Activated CD4-positive, alpha-beta T cell treated with anti-CD3 and anti-CD28 coated beads, Interleukin-2, Interleukin-4, amounts not matched to agents 100 ng/mL and 50 ng/mL, durations not matched to agents 16 hours and 8 hours (primary cell): Measurements from ENCODE around the gene RASGRP4.

Experiments used
- DNase-seq: peaks from one replicate; pipeline ENCODE4 v3.0.0-alpha.2; 2020; ENCODE audit warnings: low spot score

Gene RASGRP4

DNA sequence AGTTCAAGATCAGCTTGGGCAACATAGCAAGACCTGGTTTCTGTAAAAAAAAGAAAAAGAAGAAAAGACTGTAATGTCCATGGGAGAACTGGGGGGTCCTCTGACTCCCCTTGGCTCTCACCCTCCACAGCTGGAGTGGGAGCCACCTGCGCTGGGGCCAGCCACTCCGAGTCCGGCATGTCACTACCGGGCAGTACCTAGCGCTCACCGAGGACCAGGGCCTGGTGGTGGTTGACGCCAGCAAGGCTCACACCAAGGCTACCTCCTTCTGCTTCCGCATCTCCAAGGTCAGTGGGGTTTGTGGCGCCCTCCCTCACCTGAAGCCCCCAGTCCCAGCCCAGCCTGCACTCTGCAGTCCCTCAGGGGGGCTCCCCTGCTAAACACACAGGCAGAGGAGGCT, 22.2 kb upstream of the RASGRP4 start:
- no peak for DNase-seq

DNA sequence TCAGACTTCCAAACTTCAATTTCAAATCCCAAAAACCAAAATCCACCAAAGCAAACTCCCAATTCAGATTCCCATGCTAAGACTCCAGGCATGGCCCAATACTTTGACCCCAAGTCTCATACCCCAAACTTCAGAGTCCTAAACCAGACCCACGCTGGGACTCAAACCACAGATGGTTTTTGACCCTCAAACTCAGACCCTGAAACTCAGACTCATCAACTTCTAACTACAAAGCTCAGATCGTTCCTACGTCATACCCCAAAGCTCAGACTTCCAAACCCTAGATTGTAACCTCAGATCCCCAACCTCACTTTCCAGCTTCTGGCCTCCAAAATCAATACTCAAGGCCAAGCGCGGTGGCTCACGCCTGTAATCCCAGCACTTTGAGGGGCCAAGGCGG, 19.3 kb upstream of the RASGRP4 start:
- DNase-seq = no peak

DNA sequence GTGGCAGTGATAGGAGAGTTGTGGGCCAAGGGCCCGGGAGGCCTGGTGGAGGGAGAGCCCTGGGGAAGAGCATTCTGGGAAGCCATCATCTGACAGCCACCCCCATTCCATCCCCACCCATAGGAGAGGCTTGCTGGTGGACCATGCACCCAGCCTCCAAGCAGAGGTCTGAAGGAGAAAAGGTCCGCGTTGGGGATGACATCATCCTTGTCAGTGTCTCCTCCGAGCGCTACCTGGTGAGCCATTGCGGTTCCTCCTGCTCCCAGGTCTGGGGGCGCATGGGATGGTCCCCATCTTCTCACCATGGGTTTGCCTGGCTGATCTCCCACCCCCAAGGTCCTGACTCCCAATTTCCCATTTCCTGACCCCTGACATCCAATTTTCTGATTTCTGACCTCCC, 18.0 kb upstream of the RASGRP4 start:
- no peak for DNase-seq

DNA sequence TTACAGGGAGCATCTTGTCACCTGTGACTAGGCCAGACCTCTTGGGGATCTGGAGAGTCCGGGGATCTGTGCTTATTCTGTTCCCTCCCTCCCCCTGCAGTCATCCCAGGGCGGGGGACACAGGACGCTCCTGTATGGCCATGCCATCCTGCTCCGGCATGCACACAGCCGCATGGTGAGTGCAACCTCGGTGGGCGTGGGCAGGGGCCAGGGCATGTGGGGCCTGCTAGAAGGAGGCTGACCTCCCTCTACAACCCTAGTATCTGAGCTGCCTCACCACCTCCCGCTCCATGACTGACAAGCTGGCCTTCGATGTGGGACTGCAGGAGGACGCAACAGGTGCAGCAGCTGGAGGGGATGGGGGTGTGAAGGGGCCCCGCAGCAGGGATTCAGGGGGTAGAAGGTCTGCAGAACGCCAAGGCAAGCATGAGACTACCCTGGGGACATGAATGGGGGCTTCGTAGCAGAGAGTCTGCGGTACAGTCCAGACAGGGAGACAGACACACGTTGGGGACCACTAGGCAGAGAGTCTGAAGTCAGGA, 17.5 kb upstream of the RASGRP4 start:
- no peak for DNase-seq

DNA sequence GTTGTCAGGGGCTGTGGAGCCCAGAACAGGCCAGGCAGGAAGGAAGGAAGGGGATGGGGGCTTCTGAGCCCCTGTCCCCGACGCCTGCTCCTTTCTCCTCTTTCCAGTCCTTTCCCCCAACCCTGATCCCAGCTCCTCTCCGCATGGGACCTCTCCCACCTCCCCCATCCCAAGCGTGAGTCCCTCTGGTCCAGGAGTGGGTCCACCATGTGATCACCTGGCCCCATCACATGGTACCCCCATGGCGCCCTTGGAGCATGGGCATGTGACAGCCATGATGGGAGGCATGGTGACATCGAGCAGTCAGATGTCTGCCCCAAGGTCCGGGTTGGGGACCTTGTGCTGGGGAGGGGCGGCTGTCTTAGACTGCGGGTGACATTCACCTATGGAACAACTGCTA, 16.7 kb upstream of the RASGRP4 start:
- no peak for DNase-seq

DNA sequence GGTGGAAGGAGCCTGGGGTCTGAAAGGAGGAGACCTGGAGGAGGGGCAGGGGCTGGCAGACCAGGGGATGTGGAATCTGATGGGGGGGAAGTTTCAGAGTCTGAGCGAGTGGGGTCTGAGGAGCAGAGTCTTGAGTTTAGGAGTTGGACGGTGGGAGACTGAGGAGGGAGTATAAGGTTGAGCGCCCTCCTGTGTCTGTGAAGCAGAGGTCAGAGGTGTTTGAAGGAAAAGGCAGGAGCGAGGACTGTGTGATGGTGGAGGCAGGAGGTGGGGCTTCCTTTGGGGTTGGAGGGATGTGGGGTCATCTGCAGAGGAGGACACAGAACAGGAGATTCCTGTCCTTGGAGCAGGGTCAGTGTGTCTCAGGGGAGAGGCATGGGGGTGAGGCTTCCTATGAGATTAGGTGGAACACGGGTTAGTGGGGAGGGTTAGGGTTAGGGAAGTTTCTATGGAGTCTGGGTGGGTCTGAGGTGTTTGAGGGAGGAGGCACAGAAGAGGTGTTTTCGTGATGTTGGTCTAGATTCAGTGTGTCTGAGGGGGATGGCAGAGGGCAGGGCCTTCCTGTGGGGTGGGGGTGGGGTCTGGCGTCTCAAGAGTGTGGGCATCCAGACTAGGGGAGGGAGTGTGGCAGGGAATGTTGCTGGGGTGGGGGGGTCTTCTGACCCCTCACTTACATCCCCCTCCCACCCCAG, 15.8 kb upstream of the RASGRP4 start:
- DNase-seq = no peak

DNA sequence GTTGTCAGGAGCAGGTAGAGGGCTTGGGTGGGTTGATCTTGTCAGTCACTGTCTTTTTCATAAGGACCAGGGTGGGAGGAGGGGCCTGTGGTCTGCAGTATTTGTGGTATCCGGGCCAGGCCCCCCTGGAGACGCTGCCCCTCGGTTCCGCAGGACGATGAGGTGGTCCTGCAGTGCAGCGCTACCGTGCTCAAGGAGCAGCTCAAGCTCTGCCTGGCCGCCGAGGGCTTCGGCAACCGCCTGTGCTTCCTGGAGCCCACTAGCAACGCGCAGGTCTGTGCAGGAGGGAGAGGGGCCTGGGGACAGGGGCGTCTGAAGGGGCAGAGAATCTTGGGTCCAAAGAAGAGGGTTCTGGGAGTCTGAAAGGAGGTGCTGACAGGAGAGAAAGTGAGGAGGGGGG, 14.6 kb upstream of the RASGRP4 start:
- DNase-seq = no peak

DNA sequence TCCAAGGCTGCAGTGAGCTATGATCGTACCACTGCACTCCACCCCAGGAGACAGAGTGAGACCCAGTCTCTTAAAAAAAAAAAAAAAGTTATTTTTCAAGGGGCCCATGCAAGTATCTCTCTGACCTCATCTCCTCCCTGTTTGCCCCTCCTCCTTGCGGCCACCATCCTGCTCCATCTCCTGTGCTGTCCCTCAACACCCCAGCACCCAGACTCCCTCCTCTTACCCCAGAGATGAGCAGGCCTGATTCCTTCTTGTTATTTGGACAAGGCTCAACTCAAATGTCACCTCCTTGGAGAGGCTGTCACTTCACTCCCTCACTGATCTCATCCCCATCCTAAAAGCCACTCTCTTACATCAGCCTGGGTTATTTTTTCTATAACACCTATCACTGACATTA, 11.9 kb upstream of the RASGRP4 start:
- DNase-seq = no peak

DNA sequence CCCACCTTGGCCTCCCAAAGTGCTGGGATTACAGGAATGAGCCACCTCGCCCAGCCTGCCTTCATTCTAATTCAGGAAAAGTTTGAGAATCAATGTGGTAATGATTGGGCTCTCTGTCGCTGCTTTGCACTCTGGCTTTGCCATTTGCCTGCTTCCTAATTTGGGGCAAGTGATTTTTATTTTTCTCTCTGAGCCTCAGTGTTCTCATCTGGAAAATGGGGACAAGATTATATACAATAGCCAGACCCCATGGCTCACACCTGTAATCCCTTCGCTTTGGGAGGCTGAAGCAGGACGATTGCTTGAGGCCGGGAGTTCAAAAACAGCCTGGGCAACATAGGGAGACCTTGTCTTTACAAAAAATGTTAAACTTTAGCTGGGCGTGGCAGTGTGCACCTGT, 11.3 kb upstream of the RASGRP4 start:
- no peak for DNase-seq

DNA sequence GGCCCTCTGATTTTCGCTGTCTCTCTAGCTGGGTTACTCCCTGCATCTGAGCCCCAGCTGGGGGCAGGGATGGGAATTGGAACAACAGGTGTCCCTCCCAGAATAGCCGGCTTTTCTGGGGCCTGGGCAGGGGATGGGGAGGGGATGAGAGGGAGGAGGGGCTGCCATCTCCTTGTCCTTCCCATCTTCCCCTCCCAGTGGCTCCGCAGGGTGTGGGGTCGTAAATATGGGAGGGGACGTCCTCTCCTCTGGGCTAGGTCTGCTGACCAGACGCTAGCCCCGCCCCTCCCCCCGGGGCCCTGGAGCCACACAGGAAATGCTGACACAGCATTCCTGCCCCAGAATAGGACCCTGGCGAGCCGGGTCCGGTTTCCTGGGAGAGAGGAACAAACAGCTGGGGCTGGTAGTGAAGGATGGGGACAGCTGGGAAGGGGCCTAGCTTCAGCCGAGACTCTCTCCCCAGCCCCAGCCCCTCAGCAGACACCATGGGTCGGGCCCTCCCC, 8.6 kb upstream of the RASGRP4 start:
- DNase-seq = no peak

DNA sequence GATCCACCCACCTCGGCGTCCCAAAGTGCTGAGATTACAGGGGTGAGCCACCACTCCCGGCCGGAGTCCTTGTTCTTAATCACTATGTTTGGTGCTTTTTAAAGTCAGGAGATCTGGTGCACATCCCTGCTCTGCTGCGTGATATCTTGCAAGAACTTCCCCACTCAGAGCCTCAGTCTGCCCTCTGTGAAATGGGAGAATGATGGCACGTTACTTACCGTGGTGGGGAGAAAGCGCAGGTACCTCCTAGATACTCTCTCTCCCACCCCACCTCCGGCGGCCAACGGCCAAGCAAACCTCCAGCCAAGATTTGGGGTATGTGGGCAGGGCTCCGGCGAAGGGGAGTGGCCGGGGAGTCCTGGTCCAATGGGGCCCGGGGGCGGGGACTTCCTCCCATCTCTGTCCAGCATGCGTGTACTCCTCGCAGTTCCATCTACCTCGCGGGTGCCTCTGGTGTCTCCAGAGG, 7.3 kb upstream of the RASGRP4 start, which contains the start of gene RYR1:
Gene RYR1, plus strand, starts transcription at position 424 of the 466 bp plus-strand sequence. CDS start 139 bp downstream, outside the sequence.
- DNase-seq = peak; percentile 67

DNA sequence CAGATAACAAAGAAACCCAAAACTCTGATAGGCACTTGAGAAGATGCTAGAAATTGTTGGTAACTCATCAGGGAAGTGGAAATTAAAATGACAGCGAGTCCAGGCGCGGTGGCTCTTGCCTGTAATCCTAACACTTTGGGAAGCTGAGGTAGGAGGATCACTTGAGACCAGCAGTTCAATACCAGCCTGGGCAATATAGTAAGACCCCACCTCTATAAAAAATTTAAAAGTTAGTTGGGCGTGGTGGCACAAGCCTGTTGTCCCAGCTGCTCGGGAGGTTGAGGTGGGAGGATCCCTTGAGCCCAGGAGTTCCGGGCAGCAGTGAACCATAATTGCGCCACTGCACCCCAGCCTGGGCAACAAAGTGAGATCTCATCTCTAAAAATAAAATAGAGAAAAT, 4.9 kb upstream of the RASGRP4 start:
- DNase-seq = no peak

DNA sequence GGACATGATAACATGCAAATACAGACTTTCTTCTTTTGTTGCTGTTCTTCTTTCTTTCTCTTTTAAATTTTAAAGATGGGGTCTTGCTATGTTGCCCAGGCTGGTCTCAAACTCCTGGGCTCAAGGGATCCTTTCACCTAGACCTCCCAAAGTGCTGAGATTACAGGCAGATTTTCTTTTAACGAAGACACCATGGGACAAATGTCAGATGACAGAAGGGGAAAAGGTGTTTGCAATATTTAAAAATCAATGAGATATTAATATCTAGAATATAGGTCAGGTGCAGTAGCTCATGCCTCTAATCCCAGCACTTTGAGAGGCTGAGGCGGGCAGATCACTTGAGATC, 3.8 kb upstream of the RASGRP4 start:
- no peak for DNase-seq

DNA sequence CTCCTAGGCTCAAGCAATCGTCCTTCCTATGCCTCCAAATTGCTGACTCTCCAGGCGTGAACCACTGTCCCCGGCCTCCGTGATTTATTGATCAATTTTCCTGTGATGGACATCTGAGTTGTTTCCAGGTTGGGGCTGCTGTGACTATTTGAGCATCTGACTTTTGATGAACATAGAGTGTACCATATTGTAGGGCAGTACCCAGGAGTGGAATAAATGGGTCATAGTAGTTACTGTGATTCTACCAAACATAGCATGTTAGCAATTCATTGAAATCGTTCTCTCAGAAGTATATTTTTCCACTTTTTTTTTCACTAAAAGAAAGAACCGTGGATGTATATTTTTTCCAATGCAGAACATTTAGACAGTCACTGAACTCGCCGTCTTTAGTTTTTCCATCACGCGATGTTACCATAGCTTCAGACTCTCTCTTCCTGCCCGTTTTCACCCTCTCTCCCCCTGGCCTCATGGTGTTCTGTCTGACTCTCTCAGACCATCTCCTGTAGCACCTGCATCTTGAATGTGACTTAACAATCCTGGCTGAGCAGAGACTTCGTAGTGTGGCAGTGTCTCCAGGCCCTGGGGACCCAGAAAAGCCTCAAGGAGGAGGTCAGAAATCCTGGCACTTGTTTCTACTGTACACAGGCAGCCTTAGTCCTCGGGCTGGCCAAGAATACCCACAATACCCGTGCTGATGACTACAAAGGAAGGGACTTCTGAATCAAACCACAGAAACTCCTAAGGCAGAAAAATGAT, 3.2 kb upstream of the RASGRP4 start:
- DNase-seq = peak; percentile 61

DNA sequence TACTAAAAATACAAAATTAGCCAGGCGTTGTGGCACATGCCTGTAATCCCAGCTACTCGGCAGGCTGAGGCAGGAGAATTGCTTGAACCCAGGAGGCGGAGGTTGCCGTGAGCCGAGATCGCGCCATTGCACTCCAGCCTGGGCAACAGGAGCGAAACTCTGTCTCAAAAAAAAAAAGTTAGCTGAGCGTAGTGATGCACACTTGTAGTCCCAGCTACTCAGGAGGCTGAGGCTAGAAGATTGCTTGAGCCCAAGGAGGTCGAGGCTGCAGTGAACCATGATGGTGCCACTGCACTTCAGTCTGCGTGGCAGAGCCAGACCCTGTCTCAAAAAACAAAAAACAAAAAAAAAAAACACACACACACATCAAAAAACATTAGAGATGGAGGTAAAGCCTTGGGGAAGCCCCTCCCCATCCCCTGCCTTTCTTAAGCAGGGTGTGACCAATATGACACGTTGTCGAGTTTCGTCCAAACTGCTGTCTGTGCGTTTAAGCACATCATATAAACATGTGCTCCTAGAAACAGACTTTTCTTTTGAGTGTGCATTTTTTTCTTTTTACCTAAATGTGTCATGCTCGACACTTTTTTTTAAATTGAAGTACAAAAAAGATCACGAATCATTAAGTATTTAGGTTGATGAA, 1.1 kb upstream of the RASGRP4 start:
- DNase-seq = peak; percentile 89

DNA sequence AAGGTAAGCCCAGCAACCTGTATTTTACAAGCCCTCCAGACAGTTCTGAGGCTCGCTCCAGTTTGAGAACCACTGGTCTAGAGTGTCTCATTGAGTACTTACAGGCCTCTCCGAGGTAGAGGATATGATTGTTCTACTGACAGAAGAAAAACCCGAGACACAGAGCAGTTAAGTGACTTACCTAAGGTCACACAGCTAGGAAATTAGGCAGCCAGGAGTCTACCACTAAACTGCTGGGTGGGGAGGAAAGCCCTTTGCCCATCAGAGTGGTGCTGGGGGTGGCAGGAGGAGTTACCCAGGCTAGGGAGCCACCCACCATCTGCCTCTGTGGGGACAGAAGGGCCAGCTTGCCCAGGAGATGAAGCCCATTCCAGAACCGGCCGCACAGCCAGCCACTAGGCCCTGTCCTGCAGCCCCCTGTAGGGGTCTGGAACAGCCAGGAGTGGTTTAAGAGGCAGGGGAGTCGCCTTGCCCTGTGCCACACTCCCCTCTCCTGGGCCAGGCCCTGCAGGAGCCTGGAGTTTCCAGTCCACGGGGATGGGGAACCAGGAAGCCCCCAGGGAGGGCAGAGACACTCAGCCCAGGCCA, 703 bp downstream of the RASGRP4 start:
- no peak for DNase-seq

DNA sequence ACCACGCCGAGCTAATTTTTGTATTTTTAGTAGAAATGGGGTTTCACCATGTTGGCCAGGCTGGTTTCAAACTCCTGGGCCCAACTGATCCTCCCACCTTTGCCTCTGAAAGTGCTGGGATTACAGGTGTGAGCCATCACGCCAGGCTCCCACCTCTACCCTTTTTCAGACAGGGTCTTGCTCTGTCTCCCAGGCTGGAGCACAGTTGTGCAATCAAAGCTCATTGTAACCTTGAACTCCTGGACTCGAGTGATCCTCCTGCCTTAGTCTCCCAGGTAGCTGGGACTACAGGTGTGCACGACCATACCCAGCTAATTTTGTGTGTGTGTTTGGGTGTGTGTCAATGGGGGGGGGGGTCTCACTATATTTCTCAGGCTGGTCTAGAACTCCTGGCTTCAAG, 1.7 kb downstream of the RASGRP4 start:
- no peak for DNase-seq

DNA sequence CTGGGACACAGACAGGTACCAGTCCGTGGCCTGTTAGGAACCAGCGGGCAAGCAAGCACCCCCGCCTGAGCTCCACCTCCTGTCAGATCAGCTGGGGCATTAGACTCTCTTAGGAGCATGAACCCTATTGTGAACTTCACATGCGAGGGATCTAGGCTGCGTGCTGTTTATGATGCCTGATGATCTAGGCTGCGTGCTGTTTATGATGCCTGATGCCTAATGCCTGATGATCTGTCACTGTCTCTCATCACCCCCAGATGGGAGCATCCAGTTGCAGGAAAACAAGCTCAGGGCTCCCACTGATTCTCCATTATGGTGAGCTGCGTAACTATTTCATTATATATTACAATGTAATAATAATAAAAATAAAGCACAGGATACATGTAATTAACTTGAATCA, 3.6 kb downstream of the RASGRP4 start:
- DNase-seq = no peak

DNA sequence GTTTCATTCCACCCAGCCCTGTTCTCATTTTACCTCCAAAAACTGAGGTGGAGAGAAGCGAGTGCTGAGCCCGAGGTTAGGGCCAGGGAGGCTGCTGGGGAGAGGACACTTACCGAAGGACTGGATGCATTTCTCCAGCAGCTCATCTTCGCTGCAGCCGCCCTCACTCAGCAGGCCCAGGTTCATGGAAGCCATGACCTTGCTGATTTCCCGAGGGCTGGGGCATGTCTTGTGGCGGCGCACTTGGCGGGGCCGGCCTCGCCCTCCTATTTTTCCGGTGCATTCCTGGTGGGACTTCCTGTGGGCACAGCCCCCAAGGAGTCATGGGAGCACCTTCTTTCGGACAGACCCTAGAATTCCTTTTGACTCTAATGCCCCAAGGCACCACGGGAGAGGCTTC, 4.2 kb downstream of the RASGRP4 start:
- no peak for DNase-seq

DNA sequence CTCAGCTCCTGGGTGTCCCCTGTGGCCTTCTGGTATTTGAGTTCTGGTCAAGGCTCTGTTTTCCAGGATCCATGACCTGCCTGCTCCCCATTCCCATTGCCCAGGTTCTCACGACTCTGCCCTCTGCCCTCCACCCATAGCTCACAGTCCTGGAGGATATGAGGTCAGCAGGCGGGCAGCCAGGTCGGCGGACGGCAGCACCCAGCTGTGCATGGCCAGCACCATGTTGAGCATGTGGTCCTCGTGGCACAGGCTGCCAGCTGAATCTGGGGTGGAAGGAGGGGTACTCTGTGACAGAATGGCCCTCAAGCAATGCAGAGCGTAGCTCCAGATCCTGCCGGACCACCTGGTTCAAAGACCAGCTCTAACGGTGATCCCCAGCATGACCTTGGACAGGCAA, 5.1 kb downstream of the RASGRP4 start:
- DNase-seq = no peak

DNA sequence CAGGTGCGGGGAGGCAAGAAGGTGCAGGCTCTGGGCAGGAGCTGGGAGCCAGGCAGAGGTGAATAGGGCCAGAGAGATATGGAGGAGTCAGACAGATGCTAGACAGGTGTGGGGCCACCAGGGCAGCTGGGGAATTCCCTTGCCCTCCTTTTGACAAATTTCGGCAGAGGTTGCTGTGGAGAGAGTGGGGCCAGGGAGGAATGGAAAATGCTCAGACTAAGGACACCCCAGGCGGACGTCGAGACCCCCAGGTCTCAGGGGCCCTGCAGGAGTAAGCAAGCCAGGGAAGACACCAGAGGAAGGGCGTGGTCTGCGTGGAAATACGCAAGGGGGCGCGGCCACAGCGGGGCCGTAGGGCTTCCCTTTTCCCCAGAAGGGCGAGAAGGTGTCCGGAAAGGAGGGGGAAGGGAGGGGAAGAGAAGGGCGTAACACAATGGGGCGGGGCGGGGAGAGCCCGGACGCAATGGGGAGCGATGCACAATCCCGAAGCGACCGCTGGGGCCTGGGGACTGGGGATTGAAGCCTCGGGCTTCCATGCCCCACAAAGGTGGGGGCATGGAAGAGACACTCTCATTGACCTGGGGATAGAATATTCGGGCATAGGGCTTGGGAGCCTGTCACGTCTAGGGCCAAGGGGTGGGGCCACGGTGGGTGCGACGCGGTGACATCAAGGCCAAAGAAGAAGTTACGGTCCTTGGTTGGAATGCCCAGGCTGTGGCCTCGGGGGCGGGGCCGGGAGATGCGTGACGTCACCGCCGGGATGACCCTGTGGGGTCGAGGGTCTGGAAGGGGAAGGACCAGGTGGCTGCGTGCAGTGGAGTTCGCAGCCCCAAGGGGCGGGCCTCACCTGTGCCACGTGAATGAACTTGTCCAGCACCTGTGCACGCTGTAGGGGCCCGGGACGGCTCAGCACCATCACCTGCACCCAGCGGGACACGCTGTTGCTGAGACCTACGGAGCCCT, 8.2 kb downstream of the RASGRP4 start:
- peak; percentile 77 for DNase-seq
